A549 (cell line): ENCODE results near the gene KLHL29.

Experiments
- CHD4 ChIP-seq: fragments of 200-600 bp; sonication (generic); IDR thresholded peaks from 2 replicates; pipeline ENCODE4 v1.6.1; 2016; ENCODE audit warnings: antibody characterized with exemption, mild to moderate bottlenecking, borderline replicate concordance
- EP300 ChIP-seq, 2 experiments: fragments of >200 bp; sonication (Bioruptor Twin); formaldehyde crosslinking; IDR thresholded peaks; 2 replicates in 1 of 2; 3 replicates in 1 of 2; pipeline ENCODE4 v1.6.1; 2016 to 2017
- FOSL2 ChIP-seq, 2 experiments: fragments of 450-650 bp in 1 of 2; fragments of >200 bp in 1 of 2; sonication (Bioruptor Twin) in 1 of 2; formaldehyde crosslinking; IDR thresholded peaks; 2 replicates each; pipeline versions ENCODE4 v1.5.0 to v1.6.1; 2016 to 2020; ENCODE audit warnings: mild to moderate bottlenecking in 1 of 2, moderate library complexity in 1 of 2
- JUN ChIP-seq, 2 experiments: fragments of >200 bp; sonication (Bioruptor Twin); formaldehyde crosslinking; IDR thresholded peaks; 2 replicates in 1 of 2; 3 replicates in 1 of 2; pipeline ENCODE4 v1.6.1; 2016 to 2017
- POLR2A ChIP-seq: IDR thresholded peaks from 2 replicates; pipeline ENCODE4 v1.6.1; 2012; ENCODE audit warnings: mild to moderate bottlenecking, low read length
- POLR2AphosphoS2 ChIP-seq: conservative IDR thresholded peaks from 2 replicates; pipeline ENCODE4 v1.6.1; 2012; ENCODE audit warnings: low read length, improper control_type of control experiment, inconsistent platforms
- RAD21 ChIP-seq, 2 experiments: fragments of >200 bp in 1 of 2; sonication (Bioruptor Twin) in 1 of 2; formaldehyde crosslinking in 1 of 2; IDR thresholded peaks in 1 of 2; conservative IDR thresholded peaks in 1 of 2; 2 replicates in 1 of 2; 3 replicates in 1 of 2; pipeline ENCODE4 v1.6.1; 2012 to 2018; ENCODE audit warnings: inconsistent platforms in 1 of 2
- ZC3H11A ChIP-seq: fragments of 450-650 bp; IDR thresholded peaks from 2 replicates; pipeline ENCODE4 v1.6.1; 2014; ENCODE audit warnings: antibody characterized with exemption, mild to moderate bottlenecking
- TF ChIP-seq, protein P1 (sequence below): fragments of >200 bp; sonication (Bioruptor Twin); formaldehyde crosslinking; IDR thresholded peaks from 3 replicates; pipeline ENCODE4 v1.5.1; 2016
- TF ChIP-seq, protein P2 (sequence below): fragments of >200 bp; sonication (Bioruptor Twin); formaldehyde crosslinking; IDR thresholded peaks from 3 replicates; pipeline ENCODE4 v1.6.1; 2016

DNA sequence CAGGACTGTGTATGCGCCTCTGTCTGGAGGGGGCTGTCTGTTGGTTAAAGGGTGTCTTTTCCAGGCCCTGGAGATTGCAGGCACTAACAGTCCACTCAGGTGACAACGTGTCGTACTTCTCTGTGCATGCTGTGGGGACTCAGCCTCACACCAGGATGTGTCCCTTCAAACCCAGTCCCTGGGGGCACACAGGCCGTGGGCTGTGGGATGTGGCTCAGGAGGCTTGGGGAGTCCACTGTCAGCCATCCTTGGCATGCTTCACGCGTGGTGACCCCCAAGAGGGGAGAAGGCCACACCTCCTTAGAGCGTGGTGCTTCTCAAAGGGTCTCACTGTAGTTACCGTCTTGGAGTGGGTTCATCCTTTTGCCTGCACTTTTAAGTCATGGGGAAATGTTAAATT, 127.8 kb downstream of the KLHL29 start:
- no peak for TF ChIP-seq EP300 (IDR thresholded peaks at IDR 0.05)
- no peak for TF ChIP-seq POLR2AphosphoS2
- TF ChIP-seq JUN (IDR thresholded peaks at IDR 0.05), result no peak
- no peak for TF ChIP-seq RAD21 (conservative IDR thresholded peaks at IDR 0.05 in 1 of 2, IDR thresholded peaks at IDR 0.05 in 1 of 2)
- TF ChIP-seq, protein P1, sequence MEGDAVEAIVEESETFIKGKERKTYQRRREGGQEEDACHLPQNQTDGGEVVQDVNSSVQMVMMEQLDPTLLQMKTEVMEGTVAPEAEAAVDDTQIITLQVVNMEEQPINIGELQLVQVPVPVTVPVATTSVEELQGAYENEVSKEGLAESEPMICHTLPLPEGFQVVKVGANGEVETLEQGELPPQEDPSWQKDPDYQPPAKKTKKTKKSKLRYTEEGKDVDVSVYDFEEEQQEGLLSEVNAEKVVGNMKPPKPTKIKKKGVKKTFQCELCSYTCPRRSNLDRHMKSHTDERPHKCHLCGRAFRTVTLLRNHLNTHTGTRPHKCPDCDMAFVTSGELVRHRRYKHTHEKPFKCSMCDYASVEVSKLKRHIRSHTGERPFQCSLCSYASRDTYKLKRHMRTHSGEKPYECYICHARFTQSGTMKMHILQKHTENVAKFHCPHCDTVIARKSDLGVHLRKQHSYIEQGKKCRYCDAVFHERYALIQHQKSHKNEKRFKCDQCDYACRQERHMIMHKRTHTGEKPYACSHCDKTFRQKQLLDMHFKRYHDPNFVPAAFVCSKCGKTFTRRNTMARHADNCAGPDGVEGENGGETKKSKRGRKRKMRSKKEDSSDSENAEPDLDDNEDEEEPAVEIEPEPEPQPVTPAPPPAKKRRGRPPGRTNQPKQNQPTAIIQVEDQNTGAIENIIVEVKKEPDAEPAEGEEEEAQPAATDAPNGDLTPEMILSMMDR, result no peak
- no peak for TF ChIP-seq ZC3H11A
- no peak for TF ChIP-seq POLR2A
- TF ChIP-seq FOSL2 (IDR thresholded peaks at IDR 0.05), result no peak
- no peak for TF ChIP-seq FOSL2 (CRISPR knock-in tag; IDR thresholded peaks at IDR 0.05)
- TF ChIP-seq CHD4, result no peak
- TF ChIP-seq, protein P2, sequence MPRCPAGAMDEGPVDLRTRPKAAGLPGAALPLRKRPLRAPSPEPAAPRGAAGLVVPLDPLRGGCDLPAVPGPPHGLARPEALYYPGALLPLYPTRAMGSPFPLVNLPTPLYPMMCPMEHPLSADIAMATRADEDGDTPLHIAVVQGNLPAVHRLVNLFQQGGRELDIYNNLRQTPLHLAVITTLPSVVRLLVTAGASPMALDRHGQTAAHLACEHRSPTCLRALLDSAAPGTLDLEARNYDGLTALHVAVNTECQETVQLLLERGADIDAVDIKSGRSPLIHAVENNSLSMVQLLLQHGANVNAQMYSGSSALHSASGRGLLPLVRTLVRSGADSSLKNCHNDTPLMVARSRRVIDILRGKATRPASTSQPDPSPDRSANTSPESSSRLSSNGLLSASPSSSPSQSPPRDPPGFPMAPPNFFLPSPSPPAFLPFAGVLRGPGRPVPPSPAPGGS, result no peak
